Measurements from ENCODE around the gene FLII.

FLII gene

DNA sequence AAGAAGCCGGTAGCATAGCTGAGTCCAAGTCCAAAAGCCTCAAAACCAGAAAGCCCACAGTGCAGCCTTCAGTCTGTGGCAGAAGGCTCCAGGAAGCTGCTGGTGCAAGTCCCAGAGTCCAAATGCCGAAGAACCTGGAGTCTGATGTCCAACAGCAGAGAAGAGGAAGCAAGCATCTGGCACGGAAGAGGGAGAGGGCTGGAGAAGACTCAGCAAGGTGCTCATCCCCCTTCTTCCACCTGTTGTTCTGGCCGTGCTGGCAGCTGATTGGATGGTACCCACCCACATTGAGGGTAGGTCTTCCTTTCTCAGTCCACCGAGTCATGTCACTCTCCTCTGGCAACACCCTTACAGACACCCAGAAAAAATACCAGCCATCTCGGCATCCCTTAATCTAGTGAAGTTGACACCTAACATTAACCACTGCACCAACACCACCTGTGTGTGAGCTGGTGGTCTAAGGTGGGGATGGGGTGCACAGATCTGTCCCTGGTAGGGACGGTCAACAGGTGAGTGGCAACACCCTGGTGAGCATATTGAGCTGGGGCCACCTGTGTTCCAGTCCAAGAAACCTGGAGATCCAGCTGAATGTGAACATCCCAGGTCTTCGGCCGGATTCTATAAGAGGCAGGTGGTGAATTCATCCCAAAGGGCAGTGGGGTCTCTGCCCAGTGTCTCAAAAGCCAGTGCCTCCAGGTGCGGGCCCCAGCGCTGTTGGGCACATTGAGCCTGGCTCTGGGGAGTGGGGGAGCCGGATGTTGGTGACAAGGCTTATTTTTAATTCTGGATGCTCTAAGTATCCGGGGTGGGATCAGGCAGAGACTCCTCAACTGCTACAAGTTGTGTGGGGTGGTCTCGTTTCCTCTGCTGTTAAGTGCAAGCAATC, 11.8 kb upstream of the FLII start:
- Histone ChIP-seq H3K27me3 (ENCODE audit: insufficient read depth, poor library complexity, severe bottlenecking) (no peaks in the 10 kb centered on the region), H3K27ac (replicated peaks) (no peak overlapping the region), H3K4me3 (replicated peaks; ENCODE audit: insufficient read depth, low read length) (no peak overlapping the region)
- no peak for TF ChIP-seq CTCF (IDR thresholded peaks at IDR 0.05; ENCODE audit: insufficient read depth, low read length)
- no peak for TF ChIP-seq REST (IDR thresholded peaks at IDR 0.05; ENCODE audit: insufficient replicate concordance, low read depth)
- TF ChIP-seq SPI1 (IDR thresholded peaks at IDR 0.05; ENCODE audit: borderline replicate concordance, low read depth) = no peak
- no peak for TF ChIP-seq POLR2AphosphoS5 (IDR thresholded peaks at IDR 0.05; ENCODE audit: low read depth)
- no peak for TF ChIP-seq GABPA (IDR thresholded peaks at IDR 0.05; ENCODE audit: low read depth)
- no peak for DNase-seq (ENCODE audit: low read depth in 1 of 2, low spot score in 1 of 2)

DNA sequence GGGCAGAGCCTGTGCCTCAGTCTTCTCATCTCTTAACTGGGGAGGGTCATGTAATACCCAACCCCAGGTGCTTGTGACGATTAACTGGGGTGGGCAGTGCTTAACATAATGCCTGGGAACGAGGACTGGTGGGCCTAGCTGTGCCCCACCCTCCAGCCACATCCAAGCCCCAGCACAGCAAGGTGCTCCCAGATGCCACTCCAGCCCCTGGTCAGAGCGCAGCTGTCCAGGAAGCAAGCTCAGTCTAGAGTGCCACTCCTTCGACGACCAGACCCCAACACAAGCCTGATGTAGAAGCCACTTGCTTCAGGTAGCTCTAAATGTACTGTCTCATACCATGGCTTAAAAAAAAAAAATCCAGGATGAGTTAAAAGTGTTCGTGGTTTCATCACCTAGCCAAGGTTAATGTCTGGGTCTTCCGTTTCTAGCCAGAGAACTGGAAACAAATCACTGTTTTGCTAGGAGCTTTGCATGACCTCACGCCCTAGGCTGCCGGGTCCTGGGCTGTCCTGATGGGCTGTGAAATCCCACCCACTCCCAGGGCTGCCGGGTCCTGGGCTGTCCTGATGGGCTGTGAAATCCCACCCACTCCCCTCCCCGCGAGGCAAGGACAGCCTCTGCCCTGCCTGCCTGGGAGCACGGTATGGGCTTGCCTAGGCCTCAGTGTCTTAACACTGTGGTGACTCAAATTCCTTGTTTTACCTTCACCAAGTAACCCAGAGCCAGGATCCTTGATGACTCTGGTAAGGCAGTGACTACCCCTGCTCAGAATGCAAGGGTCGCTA, 9.6 kb upstream of the FLII start:
- TF ChIP-seq SPI1 (IDR thresholded peaks at IDR 0.05; ENCODE audit: borderline replicate concordance, low read depth) (no peak), GABPA (IDR thresholded peaks at IDR 0.05; ENCODE audit: low read depth) (no peak), POLR2AphosphoS5 (IDR thresholded peaks at IDR 0.05; ENCODE audit: low read depth) (no peak), CTCF (IDR thresholded peaks at IDR 0.05; ENCODE audit: insufficient read depth, low read length) (no peak), REST (IDR thresholded peaks at IDR 0.05; ENCODE audit: insufficient replicate concordance, low read depth) (no peak)
- DNase-seq (ENCODE audit: low read depth in 1 of 2, low spot score in 1 of 2) = no peak
- Histone ChIP-seq H3K4me3 (replicated peaks; ENCODE audit: insufficient read depth, low read length) (no peak overlapping the region), H3K27me3 (ENCODE audit: insufficient read depth, poor library complexity, severe bottlenecking) (no peaks in the 10 kb centered on the region), H3K27ac (replicated peaks) (no peak overlapping the region)

DNA sequence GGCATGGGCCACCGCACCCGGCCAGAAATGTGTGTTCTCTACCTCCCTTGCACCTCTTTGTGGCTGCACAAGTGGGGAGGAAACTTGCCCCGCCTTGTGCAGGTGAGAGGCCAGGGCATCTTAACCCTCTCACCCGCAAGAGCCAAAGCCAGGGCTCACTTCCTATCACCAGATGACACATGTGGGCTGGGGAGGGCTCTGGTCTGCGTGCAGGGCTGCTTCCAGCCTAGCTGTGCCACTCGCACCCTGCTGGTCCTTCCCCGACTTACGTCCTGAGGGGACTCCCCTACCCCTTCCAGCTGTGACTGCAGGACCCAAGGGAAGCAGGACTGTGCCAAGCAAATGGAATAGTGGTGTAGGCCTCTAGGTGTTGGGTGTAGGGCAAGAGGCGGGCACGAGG, 8.8 kb upstream of the FLII start:
- no peak for TF ChIP-seq REST (IDR thresholded peaks at IDR 0.05; ENCODE audit: insufficient replicate concordance, low read depth)
- TF ChIP-seq GABPA (IDR thresholded peaks at IDR 0.05; ENCODE audit: low read depth) = no peak
- TF ChIP-seq POLR2AphosphoS5 (IDR thresholded peaks at IDR 0.05; ENCODE audit: low read depth) = no peak
- no peak for TF ChIP-seq CTCF (IDR thresholded peaks at IDR 0.05; ENCODE audit: insufficient read depth, low read length)
- TF ChIP-seq SPI1 (IDR thresholded peaks at IDR 0.05; ENCODE audit: borderline replicate concordance, low read depth) = no peak
- H3K27ac ChIP-seq (replicated peaks) = no peak overlapping the region
- no peak overlapping the region for H3K4me3 ChIP-seq (replicated peaks; ENCODE audit: insufficient read depth, low read length)
- DNase-seq (ENCODE audit: low read depth in 1 of 2, low spot score in 1 of 2) = no peak
- H3K27me3 ChIP-seq (ENCODE audit: insufficient read depth, poor library complexity, severe bottlenecking) = no peaks in the 10 kb centered on the region

Measured in HL-60 (cell line).